NCI-H345 (cell line): Measurements from ENCODE around the gene RPA1.
"Not testable (repeated sequence)": the region's sequence is repeated elsewhere in the genome, so short reads cannot be mapped to it uniquely, and the experiment has no call there.

Source experiments
- DNase-seq: peaks from one replicate; lab custom pipeline; 2025; lab: John Stamatoyannopoulos, UW

RPA1 gene

DNA sequence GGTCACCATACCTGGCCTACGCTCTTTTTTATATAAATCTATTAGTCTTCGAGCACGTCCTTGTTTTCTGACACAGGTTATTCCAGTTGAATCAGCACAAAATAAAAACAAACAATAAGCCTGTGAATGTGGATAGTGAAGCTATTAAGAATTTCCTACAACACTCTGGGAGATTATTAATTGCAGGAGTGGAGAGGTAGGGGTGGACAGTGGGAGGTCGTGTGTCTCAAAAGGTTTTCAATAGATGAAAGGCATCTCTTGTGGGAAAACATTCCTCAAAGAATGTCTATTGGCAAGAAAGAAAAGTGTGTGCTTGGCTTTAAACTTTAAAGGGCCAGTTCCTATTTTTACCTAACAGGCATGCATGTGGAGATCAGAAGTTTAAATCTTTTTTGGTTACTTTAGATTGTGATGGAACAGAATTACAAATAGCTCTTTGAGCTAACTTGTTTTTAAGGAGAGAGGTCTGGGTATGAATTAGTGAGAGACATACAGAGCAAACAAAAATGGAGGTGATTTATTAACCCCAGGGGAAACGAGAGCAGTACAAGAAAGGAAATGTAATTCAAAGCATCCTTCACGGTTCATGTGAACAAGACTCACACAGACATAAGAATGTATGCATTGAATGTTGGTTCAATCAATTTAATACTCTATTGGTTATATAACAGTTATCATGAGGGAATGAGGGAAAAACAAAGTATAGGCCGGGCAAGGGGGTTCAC is 9.1 kb upstream of the RPA1 start:
- no peak for DNase-seq

- peak; percentile 11 for DNase-seq
Measured at GRCh38 chr17:1829216-1829591, 601 bp upstream of the RPA1 start.

- peak; percentile 12 for DNase-seq
Measured at GRCh38 chr17:1830288-1830687, 483 bp downstream of the RPA1 start.

DNA sequence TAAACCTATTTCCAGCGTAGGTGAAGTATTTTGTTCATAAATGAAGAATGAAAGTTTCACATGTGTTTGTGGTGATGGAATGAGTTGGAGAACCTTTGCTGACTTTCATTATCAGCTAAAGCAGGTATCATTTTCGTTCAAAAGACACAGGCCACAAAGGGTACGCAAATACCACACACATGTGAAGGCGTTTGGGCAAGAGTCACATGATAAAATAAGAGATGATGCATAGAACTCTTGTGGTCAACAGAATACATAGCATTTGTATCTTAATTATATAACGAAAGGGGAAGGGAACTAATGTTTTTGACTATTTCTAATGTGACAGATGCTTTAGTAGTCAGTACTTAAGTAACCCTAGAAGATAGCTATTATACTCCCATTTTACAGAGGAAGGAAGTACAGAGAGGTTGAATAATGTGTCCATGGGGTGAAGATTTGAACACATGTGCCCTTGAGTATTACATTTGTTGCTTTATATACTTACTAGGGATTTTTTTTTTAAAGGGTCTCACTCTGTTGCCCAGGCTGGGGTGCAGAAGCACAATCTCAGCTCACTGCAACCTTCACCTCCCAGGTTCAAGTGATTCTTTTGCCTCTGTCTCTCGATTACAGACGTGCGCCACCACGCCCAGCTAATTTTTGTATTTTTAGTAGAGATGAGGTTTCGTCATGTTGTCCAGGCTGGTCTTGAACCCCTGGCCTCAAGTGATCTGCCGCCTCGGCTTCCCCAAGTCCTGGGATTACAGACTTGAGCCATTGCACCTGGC is 4.8 kb downstream of the RPA1 start:
- DNase-seq, result no peak

GRCh38 chr17:1839516-1839915 is 9.7 kb downstream of the RPA1 start:
- DNase-seq, result no peak

- DNase-seq, result no peak
Measured at GRCh38 chr17:1843947-1844346, 14.1 kb downstream of the RPA1 start.

GRCh38 chr17:1847191-1847590 is 17.4 kb downstream of the RPA1 start:
- DNase-seq, result no peak

GRCh38 chr17:1852327-1852726 is 22.5 kb downstream of the RPA1 start:
- no peak for DNase-seq

- no peak for DNase-seq
Measured at GRCh38 chr17:1853698-1854097, 23.9 kb downstream of the RPA1 start.

- DNase-seq, result not testable (repeated sequence)
Measured at GRCh38 chr17:1856462-1856861, 26.7 kb downstream of the RPA1 start.

- DNase-seq, result no peak
Measured at GRCh38 chr17:1860978-1861377, 31.2 kb downstream of the RPA1 start.

DNA sequence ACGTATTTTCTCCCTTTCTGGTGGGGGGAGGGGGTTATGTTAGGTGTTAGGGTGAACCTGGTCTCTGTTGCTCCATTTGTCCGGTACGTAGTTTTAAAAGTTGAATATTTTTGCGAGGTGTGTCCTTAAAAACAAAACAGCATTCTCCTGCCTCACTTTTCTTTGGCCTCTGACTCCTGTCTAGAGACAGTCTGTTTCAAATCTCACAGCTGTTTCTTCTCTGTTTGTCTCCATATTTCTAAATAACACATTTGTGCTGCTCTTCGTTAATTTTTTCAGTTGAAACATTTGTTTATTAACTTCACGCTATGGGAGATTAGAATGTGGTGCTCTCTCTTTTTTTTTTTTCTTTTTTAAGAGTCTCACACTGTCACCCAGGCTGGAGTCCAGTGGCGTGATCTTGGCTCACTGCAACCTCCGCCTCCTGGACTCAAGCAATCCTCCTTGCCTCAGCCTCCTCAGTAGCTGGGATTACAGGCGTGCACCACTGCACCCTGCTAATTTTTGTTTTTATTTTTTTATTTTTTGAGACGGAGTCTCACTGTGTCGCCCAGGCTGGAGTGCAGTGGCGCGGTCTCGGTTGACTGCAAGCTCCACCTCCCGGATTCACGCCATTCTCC is 31.7 kb downstream of the RPA1 start:
- no peak for DNase-seq

GRCh38 chr17:1865252-1866037 is 35.6 kb downstream of the RPA1 start:
- no peak for DNase-seq

DNA sequence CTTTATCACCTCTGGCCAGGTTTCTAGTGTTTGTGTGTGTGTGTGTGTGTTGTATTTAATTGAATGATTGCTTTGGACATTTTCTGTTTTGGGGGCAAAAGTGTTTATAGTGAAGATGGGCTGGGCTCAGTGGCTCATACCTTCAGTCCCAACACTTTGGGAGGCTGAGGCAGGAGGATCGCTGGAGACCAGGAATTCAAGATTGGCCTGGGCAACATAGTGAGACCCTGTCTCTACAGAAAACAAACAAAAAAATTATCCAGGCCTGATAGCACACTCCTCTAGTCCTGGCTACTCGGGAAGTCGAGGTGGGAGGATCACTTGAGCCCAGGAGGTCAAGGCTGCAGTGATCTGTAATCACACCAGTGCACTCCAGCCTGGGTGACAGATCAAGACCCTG is 37.5 kb downstream of the RPA1 start:
- no peak for DNase-seq

GRCh38 chr17:1868090-1868489 is 38.3 kb downstream of the RPA1 start:
- DNase-seq, result no peak

DNA sequence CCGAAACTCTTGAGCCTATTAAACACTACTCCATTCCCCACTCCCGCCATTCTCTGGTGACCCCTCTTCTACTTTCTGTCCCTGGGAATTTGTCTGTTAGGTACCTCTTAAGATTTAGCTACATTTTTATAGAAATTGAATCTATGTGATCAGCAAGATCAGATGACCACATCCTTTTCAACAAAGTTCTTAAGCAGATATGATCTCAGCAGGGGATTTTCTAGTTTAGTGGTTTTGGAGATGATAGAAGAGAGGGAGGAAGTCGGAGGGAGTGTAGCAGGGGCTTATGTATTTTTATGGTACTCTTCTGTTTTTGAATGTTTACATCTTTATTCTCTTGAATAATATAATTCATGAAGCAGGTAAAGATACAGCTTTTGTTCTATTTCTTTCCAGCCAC is 40.8 kb downstream of the RPA1 start:
- DNase-seq, result no peak

DNA sequence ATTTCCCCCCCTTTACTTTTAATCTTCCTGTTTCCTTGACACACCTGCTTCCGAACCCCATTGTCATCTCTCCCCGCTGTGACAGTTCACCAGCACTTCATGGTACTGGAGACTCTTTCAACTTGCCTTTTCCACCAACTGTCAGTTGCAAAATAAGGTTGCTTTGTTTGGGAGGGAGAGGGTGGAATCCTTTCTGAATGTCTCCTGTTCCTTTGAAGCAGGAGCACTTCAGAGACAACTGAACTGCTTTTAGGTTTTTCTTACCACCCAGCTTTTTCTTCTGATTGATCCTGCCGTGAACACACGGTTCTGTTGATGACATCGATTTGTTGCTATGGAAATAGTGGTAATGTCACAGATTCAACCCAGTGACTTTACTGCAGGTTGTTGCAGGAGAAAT is 42.0 kb downstream of the RPA1 start:
- DNase-seq, result no peak

DNA sequence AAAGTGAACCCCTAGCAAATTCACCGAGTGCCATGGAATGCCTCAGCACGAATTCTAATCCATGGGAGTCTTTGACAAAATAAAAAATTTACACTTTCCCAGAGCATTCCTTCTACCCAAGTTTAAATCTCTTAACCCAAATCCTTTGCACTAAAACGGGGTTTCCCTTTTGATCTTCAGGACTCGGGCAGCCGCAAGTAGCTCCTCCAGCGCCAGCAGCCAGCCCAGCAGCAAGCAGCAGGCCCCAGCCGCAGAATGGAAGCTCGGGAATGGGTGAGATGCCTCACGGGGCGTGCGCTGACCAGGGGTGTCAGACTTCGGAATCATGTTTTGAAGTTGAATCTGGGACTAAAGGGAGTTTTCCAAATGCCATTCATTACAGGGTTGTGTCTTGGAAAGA is 42.4 kb downstream of the RPA1 start:
- DNase-seq, result no peak

DNA sequence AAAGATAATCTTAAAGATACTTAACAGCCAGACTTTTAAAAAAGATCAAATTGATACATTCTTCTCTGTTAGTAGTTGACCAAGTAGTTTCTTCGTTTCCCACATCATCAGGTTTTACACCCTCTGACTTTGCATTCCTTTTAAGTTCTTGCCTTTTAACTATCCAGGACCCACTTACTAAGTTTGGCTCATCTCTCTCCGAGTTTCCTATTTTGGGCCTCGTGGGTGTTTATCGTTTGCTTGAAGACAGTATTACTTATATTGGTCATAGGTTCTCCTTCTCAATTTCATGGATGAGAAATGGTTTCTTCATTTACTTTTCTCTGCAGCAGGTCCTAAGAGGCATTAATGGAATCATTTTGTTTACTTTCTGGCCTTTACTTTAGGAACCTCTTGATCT is 43.2 kb downstream of the RPA1 start:
- no peak for DNase-seq

GRCh38 chr17:1873418-1873817 is 43.6 kb downstream of the RPA1 start:
- DNase-seq, result no peak

GRCh38 chr17:1875597-1875996 is 45.8 kb downstream of the RPA1 start:
- no peak for DNase-seq

- DNase-seq, result no peak
Measured at GRCh38 chr17:1878419-1879121, 48.8 kb downstream of the RPA1 start.
